Tibial nerve (tissue), 4 donors: ENCODE measurements around the gene THSD4. TPM values are rescaled to one million over a fixed set of nuclear protein-coding genes. Genes with fewer than 3 reads are reported as not detected.

Experiments used
- DNase-seq, 2 donors: peaks; one replicate each; pipeline ENCODE4 v3.0.0-alpha.2; 2019; ENCODE audit warnings: low spot score in 2 of 2
- H3K27ac ChIP-seq, 4 donors: fragments of 200-600 bp; sonication (generic) in 3 of 4; one replicate each; pipeline ENCODE4 v1.5.1; 2017 to 2019; ENCODE audit warnings: mild to moderate bottlenecking in 1 of 4
- H3K27me3 ChIP-seq, 2 donors: fragments of 200-600 bp; sonication (generic) in 1 of 2; one replicate each; pipeline versions ENCODE4 v1.5.1 to v1.6.0; 2017 to 2019
- H3K36me3 ChIP-seq, 3 donors: fragments of 200-600 bp; sonication (generic); one replicate each; pipeline ENCODE4 v1.5.1; 2018 to 2019
- H3K4me1 ChIP-seq, 4 donors: fragments of 200-600 bp; sonication (generic) in 3 of 4; one replicate each; pipeline ENCODE4 v1.5.1; 2017 to 2019
- H3K4me3 ChIP-seq, 4 donors: fragments of 200-600 bp; sonication (generic) in 3 of 4; one replicate each; pipeline ENCODE4 v1.5.1; 2017 to 2019; ENCODE audit warnings: mild to moderate bottlenecking in 1 of 4, moderate library complexity in 1 of 4
- H3K9me3 ChIP-seq, 4 donors: fragments of 200-600 bp; sonication (generic) in 3 of 4; one replicate each; pipeline ENCODE4 v1.5.1; 2017 to 2019
- CTCF ChIP-seq, 5 experiments: fragments of 200-600 bp in 3 of 5; fragments of 450-650 bp in 2 of 5; sonication (generic) in 3 of 5; IDR thresholded peaks; one replicate each; pipeline ENCODE4 v1.5.1; 2016 to 2019; ENCODE audit warnings: antibody characterized with exemption in 5 of 5, mild to moderate bottlenecking in 3 of 5, moderate library complexity in 2 of 5
- EP300 ChIP-seq, 2 donors: sonication (generic); formaldehyde crosslinking; IDR thresholded peaks; one replicate each; pipeline ENCODE4 v1.6.1; 2017; ENCODE audit warnings: antibody characterized with exemption in 2 of 2, mild to moderate bottlenecking in 1 of 2
- POLR2A ChIP-seq, 2 donors: fragments of 450-650 bp; IDR thresholded peaks; one replicate each; pipeline ENCODE4 v1.6.1; 2017; ENCODE audit warnings: antibody characterized with exemption in 2 of 2, mild to moderate bottlenecking in 2 of 2, moderate library complexity in 2 of 2
- WGBS, 2 donors: methylation state at CpG; one replicate each; pipeline ENCODE4 v1.1.5; 2018; 5-methylcytosine and 5-hydroxymethylcytosine counted together
- total RNA-seq, 4 donors: library from RNA; depleted of rRNA; stranded (reverse); fragments of >200 nt; gene quantifications; one replicate each; pipeline ENCODE4 v1.1.0, GENCODE V29; 2016

THSD4 gene
- total RNA-seq, 4 donors from 2014 or later = 9.6 to 25.1 (median 21.2) TPM

- Histone ChIP-seq H3K27me3 (no peaks in the 10 kb centered on the region), H3K4me1 (peaks cover 0 to 6% (median 0%) of the 10 kb centered on the region in 4 donors), H3K27ac (no peak overlapping the region), H3K9me3 (no peaks in the 10 kb centered on the region), H3K36me3 (no peaks in the 10 kb centered on the region), H3K4me3 (no peak overlapping the region)
- DNase-seq = no peak
- WGBS, 2 donors = 51 to 52% methylated on average over 6 of the region's 6 CpGs
- no peak for TF ChIP-seq EP300 (IDR thresholded peaks at IDR 0.05)
- no peak for TF ChIP-seq POLR2A (IDR thresholded peaks at IDR 0.05)
- TF ChIP-seq CTCF (IDR thresholded peaks at IDR 0.05) = no peak
These were observed 35.8 kb upstream of the THSD4 start for GRCh38 chr15:71079208-71080044.

- WGBS, 2 donors = 80 to 85% methylated on average over 7 of the region's 7 CpGs
- Histone ChIP-seq H3K36me3 (no peaks in the 10 kb centered on the region), H3K27ac (no peak overlapping the region), H3K4me1 (peaks cover 0 to 6% (median 0%) of the 10 kb centered on the region in 4 donors), H3K4me3 (no peak overlapping the region), H3K9me3 (no peaks in the 10 kb centered on the region), H3K27me3 (no peaks in the 10 kb centered on the region)
- DNase-seq = no peak
- TF ChIP-seq EP300 (IDR thresholded peaks at IDR 0.05) (no peak), CTCF (IDR thresholded peaks at IDR 0.05) (no peak), POLR2A (IDR thresholded peaks at IDR 0.05) (no peak)
These were observed 35.1 kb upstream of the THSD4 start for GRCh38 chr15:71080166-71080565.

GRCh38 chr15:71080705-71081104 is 34.6 kb upstream of the THSD4 start:
- Histone ChIP-seq H3K4me3 (no peak overlapping the region), H3K27ac (no peak overlapping the region), H3K4me1 (peaks cover 0 to 6% (median 0%) of the 10 kb centered on the region in 4 donors), H3K27me3 (no peaks in the 10 kb centered on the region), H3K9me3 (no peaks in the 10 kb centered on the region), H3K36me3 (no peaks in the 10 kb centered on the region)
- DNase-seq = no peak
- TF ChIP-seq CTCF (IDR thresholded peaks at IDR 0.05) = no peak
- TF ChIP-seq POLR2A (IDR thresholded peaks at IDR 0.05) = no peak
- TF ChIP-seq EP300 (IDR thresholded peaks at IDR 0.05) = no peak
- 37 to 50% methylated on average over 1 of the region's 1 CpG for WGBS, 2 donors

- H3K4me1 ChIP-seq = peaks cover 0 to 6% (median 0%) of the 10 kb centered on the region in 4 donors
- H3K36me3 ChIP-seq = no peaks in the 10 kb centered on the region
- H3K27me3 ChIP-seq = no peaks in the 10 kb centered on the region
- H3K9me3 ChIP-seq = peaks cover 0 to 8% (median 0%) of the 10 kb centered on the region in 4 donors
- peak overlapping the region in 1 of 4 donors; percentile 29 for H3K27ac ChIP-seq
- 44 to 58% methylated on average over 5 of the region's 5 CpGs for WGBS, 2 donors
- DNase-seq = peak in 1 of 2 donors; percentile 9
- no peak for TF ChIP-seq POLR2A (IDR thresholded peaks at IDR 0.05)
- TF ChIP-seq EP300 (IDR thresholded peaks at IDR 0.05) = no peak
- no peak for TF ChIP-seq CTCF (IDR thresholded peaks at IDR 0.05)
- no peak overlapping the region for H3K4me3 ChIP-seq
These were observed 32.5 kb upstream of the THSD4 start for GRCh38 chr15:71082803-71083202.

- WGBS, 2 donors = 47 to 52% methylated on average over 5 of the region's 5 CpGs
- Histone ChIP-seq H3K36me3 (no peaks in the 10 kb centered on the region), H3K9me3 (peaks cover 0 to 14% (median 0%) of the 10 kb centered on the region in 4 donors), H3K4me3 (no peak overlapping the region), H3K27me3 (no peaks in the 10 kb centered on the region), H3K27ac (peak overlapping the region in 1 of 4 donors; percentile 29), H3K4me1 (peaks cover 0 to 6% (median 0%) of the 10 kb centered on the region in 4 donors)
- no peak for TF ChIP-seq CTCF (IDR thresholded peaks at IDR 0.05)
- no peak for TF ChIP-seq POLR2A (IDR thresholded peaks at IDR 0.05)
- TF ChIP-seq EP300 (IDR thresholded peaks at IDR 0.05) = no peak
- DNase-seq = no peak
These were observed 31.9 kb upstream of the THSD4 start for GRCh38 chr15:71083349-71083748.
